OCI-LY7 (cell line): Measurements from ENCODE around the gene NABP2. TPM values are rescaled to one million over a fixed set of nuclear protein-coding genes. Genes with fewer than 3 reads are reported as not detected.

Experiments used
- BruUV-seq: library from RNA; stranded (reverse); fragments of 400-500 nt; replicated peaks from 2 replicates; lab custom pipeline; 2021; lab: Mats Ljungman, UMichigan
- CTCF ChIA-PET: fragments of 300-600 bp; sonication (Branson Sonifier 250); formaldehyde crosslinking; loops from one replicate; lab custom pipeline; 2022; ENCODE audit warnings: antibody characterized with exemption; ENCODE audit not compliant: unreplicated experiment; lab: Charles Lee
- POLR2A ChIA-PET: fragments of 300-600 bp; sonication (Branson Sonifier 250); formaldehyde crosslinking; loops from one replicate; lab custom pipeline; 2022; ENCODE audit warnings: antibody characterized with exemption; lab: Charles Lee
- DNase-seq: peaks from one replicate; pipeline ENCODE4 v3.0.0-alpha.2; 2015; ENCODE audit warnings: low spot score
- H2AFZ ChIP-seq: fragments of 200-600 bp; sonication (generic), shearing (Covaris generic); 2 replicates; pipeline ENCODE4 v1.6.1; 2014; ENCODE audit warnings: mild to moderate bottlenecking, antibody characterized with exemption, low read length, moderate library complexity
- H3K27ac ChIP-seq: fragments of 200-600 bp; sonication (generic); 2 replicates; pipeline ENCODE4 v1.5.1; 2014; ENCODE audit warnings: mixed run types, low read depth, mild to moderate bottlenecking, moderate library complexity, low read length, inconsistent platforms; ENCODE audit not compliant: poor library complexity, severe bottlenecking
- H3K36me3 ChIP-seq: fragments of 200-600 bp; sonication (generic); 2 replicates; pipeline ENCODE4 v1.6.1; 2014; ENCODE audit warnings: mild to moderate bottlenecking, antibody characterized with exemption, low read length, moderate library complexity, mixed read lengths; ENCODE audit not compliant: insufficient read depth
- H3K4me1 ChIP-seq: fragments of 200-600 bp; sonication (generic); 2 replicates; pipeline ENCODE4 v1.5.1; 2014; ENCODE audit warnings: mild to moderate bottlenecking, low read length; ENCODE audit not compliant: insufficient read depth, poor library complexity, severe bottlenecking
- H3K4me2 ChIP-seq: fragments of 200-600 bp; sonication (generic); 2 replicates; pipeline ENCODE4 v1.6.1; 2014; ENCODE audit warnings: mild to moderate bottlenecking, low read length
- H3K4me3 ChIP-seq: fragments of 200-600 bp; sonication (generic); 2 replicates; pipeline ENCODE4 v1.5.1; 2014; ENCODE audit warnings: mild to moderate bottlenecking, low read depth, low read length; ENCODE audit not compliant: poor library complexity, severe bottlenecking
- H3K79me2 ChIP-seq: fragments of 200-600 bp; sonication (generic); 2 replicates; pipeline ENCODE4 v1.6.1; 2016; ENCODE audit warnings: low read depth, mild to moderate bottlenecking, low read length, moderate library complexity, mixed read lengths; ENCODE audit not compliant: insufficient read depth
- H3K9me2 ChIP-seq: fragments of 200-600 bp; sonication (generic); 2 replicates; pipeline ENCODE4 v1.6.1; 2016; ENCODE audit warnings: mild to moderate bottlenecking, low read length, mixed read lengths; ENCODE audit not compliant: insufficient read depth
- H3K9me3 ChIP-seq: fragments of 200-600 bp; sonication (generic); 2 replicates; pipeline ENCODE4 v1.6.1; 2014; ENCODE audit warnings: mild to moderate bottlenecking, mixed run types, low read length, mixed read lengths
- H4K20me1 ChIP-seq: fragments of 200-600 bp; sonication (generic); 2 replicates; pipeline ENCODE4 v1.6.1; 2014; ENCODE audit warnings: mild to moderate bottlenecking, antibody characterized with exemption, low read length, moderate library complexity, mixed read lengths; ENCODE audit not compliant: insufficient read depth
- EZH2phosphoT487 ChIP-seq: fragments of 200-600 bp; sonication (generic); IDR thresholded peaks from 2 replicates; pipeline ENCODE4 v1.6.1; 2018; ENCODE audit warnings: low read depth, borderline replicate concordance, mild to moderate bottlenecking, mixed run types, antibody characterized with exemption, low read length, moderate library complexity, mixed read lengths
- intact Hi-C: fragments of 100-400 bp; cut with micrococcal nuclease; formaldehyde crosslinking; loops from one replicate; pipeline ENCODE4 v1.10.0; 2022; ENCODE audit not compliant: unreplicated experiment
- total RNA-seq, 2 experiments: library from RNA; depleted of rRNA in 1 of 2; stranded (reverse); fragments of >200 nt in 1 of 2; shearing (Covaris generic) in 1 of 2; gene quantifications; 2 replicates each; pipeline ENCODE4 v1.2.3, GENCODE V29; 2014 to 2022
- TF ChIP-seq, protein P1 (sequence below): fragments of 200-600 bp; sonication (generic); conservative IDR thresholded peaks from 2 replicates; pipeline ENCODE4 v1.5.1; 2014; ENCODE audit warnings: mild to moderate bottlenecking, antibody characterized with exemption, low read length, moderate library complexity, mixed read lengths

Gene NABP2
- total RNA-seq, 2 experiments from 2014 or later = 37.5 to 61.1 TPM

DNA sequence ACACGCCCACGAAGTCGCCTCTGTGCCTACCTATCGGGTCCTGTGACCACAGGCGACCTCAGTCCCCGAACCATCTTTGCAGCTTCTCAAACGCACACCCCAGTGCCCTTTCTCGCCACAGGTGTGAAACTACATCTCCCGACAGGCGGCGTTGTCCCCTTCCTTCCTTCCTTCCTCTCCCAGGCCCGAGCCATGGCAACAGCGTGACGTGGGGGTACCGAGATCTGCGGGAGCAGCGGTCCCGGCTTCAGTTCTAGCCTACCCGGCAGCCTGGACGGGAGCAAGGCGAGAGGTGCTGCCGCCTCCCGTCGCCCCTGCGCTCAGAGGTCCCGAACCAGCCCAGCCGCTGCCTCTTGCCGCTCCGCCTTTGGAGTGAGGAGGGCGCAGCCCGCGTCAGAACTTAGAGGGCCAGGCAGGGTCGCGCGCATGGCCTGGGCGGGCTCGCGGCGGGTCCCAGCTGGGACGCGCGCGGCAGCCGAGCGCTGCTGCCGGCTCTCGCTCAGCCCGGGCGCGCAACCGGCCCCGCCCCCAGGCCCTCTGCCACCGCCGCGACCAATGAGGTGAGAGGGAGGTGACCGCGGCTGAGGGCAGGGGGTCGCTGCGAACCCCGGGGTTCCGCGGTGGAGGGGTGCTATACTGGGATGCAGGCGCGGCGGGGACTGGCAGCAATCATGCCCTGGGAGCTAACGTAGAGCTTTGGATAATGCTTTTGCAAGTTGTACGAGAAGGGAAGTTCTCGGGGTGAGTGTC is 42.7 kb downstream of the NABP2 start, which contains the start of gene COQ10A:
Gene COQ10A (plus strand): TSS at position 250 of the 750 bp plus-strand sequence. CDS start 177 bp downstream, at position 427.
- peak within 1 kb of the TSS; percentile 62 for H3K27ac ChIP-seq
- POLR2A ChIA-PET = interaction anchor here (0.6 to 1.5 kb wide), 8 partner anchors 9 to 276 kb away, joined by 3 to 7 read pairs (median 4); partner anchors contain the start of genes CNPY2, CS, PAN2 and RNF41
- peak within 1 kb of the TSS; percentile 72 for H3K4me2 ChIP-seq
- H3K79me2 ChIP-seq = no peaks in the 10 kb centered on the region
- no peak for TF ChIP-seq EZH2phosphoT487
- TF ChIP-seq, protein P1, sequence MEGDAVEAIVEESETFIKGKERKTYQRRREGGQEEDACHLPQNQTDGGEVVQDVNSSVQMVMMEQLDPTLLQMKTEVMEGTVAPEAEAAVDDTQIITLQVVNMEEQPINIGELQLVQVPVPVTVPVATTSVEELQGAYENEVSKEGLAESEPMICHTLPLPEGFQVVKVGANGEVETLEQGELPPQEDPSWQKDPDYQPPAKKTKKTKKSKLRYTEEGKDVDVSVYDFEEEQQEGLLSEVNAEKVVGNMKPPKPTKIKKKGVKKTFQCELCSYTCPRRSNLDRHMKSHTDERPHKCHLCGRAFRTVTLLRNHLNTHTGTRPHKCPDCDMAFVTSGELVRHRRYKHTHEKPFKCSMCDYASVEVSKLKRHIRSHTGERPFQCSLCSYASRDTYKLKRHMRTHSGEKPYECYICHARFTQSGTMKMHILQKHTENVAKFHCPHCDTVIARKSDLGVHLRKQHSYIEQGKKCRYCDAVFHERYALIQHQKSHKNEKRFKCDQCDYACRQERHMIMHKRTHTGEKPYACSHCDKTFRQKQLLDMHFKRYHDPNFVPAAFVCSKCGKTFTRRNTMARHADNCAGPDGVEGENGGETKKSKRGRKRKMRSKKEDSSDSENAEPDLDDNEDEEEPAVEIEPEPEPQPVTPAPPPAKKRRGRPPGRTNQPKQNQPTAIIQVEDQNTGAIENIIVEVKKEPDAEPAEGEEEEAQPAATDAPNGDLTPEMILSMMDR = peak; percentile 72
- peaks cover 16% of the 10 kb centered on the region for H3K4me1 ChIP-seq
- DNase-seq = peak; percentile 89
- H2AFZ ChIP-seq = peak within 1 kb of the TSS; percentile 42
- CTCF ChIA-PET = interaction anchor here (0.6 kb wide), 1 partner anchor 9 kb away, joined by 3 read pairs; no protein-coding TSS in a partner anchor
- H3K9me2 ChIP-seq = no peaks in the 10 kb centered on the region
- intact Hi-C loops = no loop called here
- H3K9me3 ChIP-seq = no peaks in the 10 kb centered on the region
- H3K36me3 ChIP-seq = peaks cover 22% of the 10 kb centered on the region
- no peaks in the 10 kb centered on the region for H4K20me1 ChIP-seq
- BruUV-seq = no TSS peak
- peak within 1 kb of the TSS; percentile 69 for H3K4me3 ChIP-seq

- intact Hi-C loops = no loop called here
- BruUV-seq = no TSS peak
- H4K20me1 ChIP-seq = no peaks in the 10 kb centered on the region
- ChIA-PET POLR2A (interaction anchor here (0.6 to 1.5 kb wide), 8 partner anchors 8 to 276 kb away, joined by 3 to 7 read pairs (median 4); partner anchors contain the start of genes CNPY2, CS, PAN2 and RNF41), CTCF (interaction anchor here (0.6 kb wide), 1 partner anchor 32 kb away, joined by 3 read pairs; no protein-coding TSS in a partner anchor)
- H3K36me3 ChIP-seq = peaks cover 29% of the 10 kb centered on the region
- H2AFZ ChIP-seq = peak overlapping the region; percentile 42
- no peak for DNase-seq
- H3K9me3 ChIP-seq = no peaks in the 10 kb centered on the region
- H3K9me2 ChIP-seq = no peaks in the 10 kb centered on the region
- no peaks in the 10 kb centered on the region for H3K79me2 ChIP-seq
- TF ChIP-seq EZH2phosphoT487 = no peak
- TF ChIP-seq, protein P1 = no peak
- peak overlapping the region; percentile 69 for H3K4me3 ChIP-seq
- H3K4me2 ChIP-seq = peak overlapping the region; percentile 72
- H3K27ac ChIP-seq = peak overlapping the region; percentile 62
- peaks cover 16% of the 10 kb centered on the region for H3K4me1 ChIP-seq
Observed at GRCh38 chr12:56267443-56268071, 43.4 kb downstream of the NABP2 start.
